CD4-positive, alpha-beta T cell treated with Interleukin-2 at 100 ng/mL for 4 hours (primary cell): ENCODE data around the gene MAGEB6.
"Not testable (repeated sequence)": the region's sequence is repeated elsewhere in the genome, so short reads cannot be mapped to it uniquely, and the experiment has no call there.

Source experiments
- DNase-seq: peaks from one replicate; pipeline ENCODE4 v3.0.0-alpha.2; 2020; ENCODE audit warnings: low spot score

MAGEB6 gene

GRCh38 chrX:26192204-26192603 lies at the start of gene MAGEB6:
Gene MAGEB6, plus strand, starts transcription at chrX:26192440. Its CDS starts 1,407 bp downstream, at chrX:26193847.
- DNase-seq: no peak

- DNase-seq: no peak
Measured at GRCh38 chrX:26146024-26146423, 46.2 kb upstream of the MAGEB6 start.

GRCh38 chrX:26160301-26160700 lies 31.9 kb upstream of the MAGEB6 start, which contains the start of gene MAGEB6B:
Gene MAGEB6B, plus strand, starts transcription at chrX:26160601. Its CDS starts 0 bp downstream, at chrX:26160601.
- DNase-seq: no peak

GRCh38 chrX:26203561-26203960 lies 11.3 kb downstream of the MAGEB6 start:
- DNase-seq: no peak

GRCh38 chrX:26204717-26205116 lies 12.5 kb downstream of the MAGEB6 start:
- not testable (repeated sequence) for DNase-seq

- no peak for DNase-seq
Measured at GRCh38 chrX:26208012-26208411, 15.8 kb downstream of the MAGEB6 start.

GRCh38 chrX:26215869-26216268 lies 23.6 kb downstream of the MAGEB6 start, which contains the start of gene MAGEB5:
Gene MAGEB5, plus strand, starts transcription at chrX:26216169. Its CDS starts 1,133 bp downstream, at chrX:26217302.
- no peak for DNase-seq

- no peak for DNase-seq
Measured at GRCh38 chrX:26219351-26219750, 27.1 kb downstream of the MAGEB6 start.

- no peak for DNase-seq
Measured at GRCh38 chrX:26234177-26234576, 41.9 kb downstream of the MAGEB6 start.
